Neural cell (in vitro differentiated cells): Measurements from ENCODE around the gene ZDHHC20.

Experiments
- CTCF ChIP-seq: fragments of 450-650 bp; IDR thresholded peaks from 2 replicates; pipeline ENCODE4 v1.5.1; 2014; ENCODE audit warnings: antibody characterized with exemption, mild to moderate bottlenecking, moderate library complexity; ENCODE audit not compliant: poor library complexity, severe bottlenecking
- EZH2 ChIP-seq: fragments of 200-600, 300-800 bp; shearing (Covaris generic), sonication (generic); IDR thresholded peaks from 2 replicates; pipeline ENCODE4 v1.6.1; 2014; ENCODE audit warnings: antibody characterized with exemption, low read length, borderline replicate concordance, mild to moderate bottlenecking; ENCODE audit not compliant: insufficient read depth, poor library complexity, severe bottlenecking
- MXI1 ChIP-seq: fragments of 450-650 bp; conservative IDR thresholded peaks from 2 replicates; pipeline ENCODE4 v1.6.1; 2014; ENCODE audit warnings: antibody characterized with exemption, mild to moderate bottlenecking; ENCODE audit not compliant: poor library complexity, severe bottlenecking
- POLR2AphosphoS5 ChIP-seq: IDR thresholded peaks from 2 replicates; pipeline ENCODE4 v1.6.1; 2012
- RAD21 ChIP-seq: fragments of 450-650 bp; conservative IDR thresholded peaks from 2 replicates; pipeline ENCODE4 v1.6.1; 2014; ENCODE audit warnings: antibody characterized with exemption, mild to moderate bottlenecking, moderate library complexity

GRCh38 chr13:21399741-21400140, 59.4 kb downstream of the ZDHHC20 start:
- TF ChIP-seq CTCF (no peak), MXI1 (no peak), POLR2AphosphoS5 (no peak), RAD21 (no peak), EZH2 (no peak)
